WTC11 (cell line): ENCODE results near the gene ATP8B3. TPM values are rescaled to one million over a fixed set of nuclear protein-coding genes. Genes with fewer than 3 reads are reported as not detected.

Source experiments
- ATAC-seq: fragments of 200-7000 bp; cut with Tn5 transposase; 2 replicates; pipeline ENCODE4 v1.10.0; 2021; ENCODE audit warnings: mild to moderate bottlenecking, moderate library complexity
- CTCF ChIA-PET: fragments of 300-600 bp; sonication (Branson Sonifier 250); formaldehyde crosslinking; loops from one replicate; lab custom pipeline; 2021; ENCODE audit warnings: antibody characterized with exemption; lab: Charles Lee
- POLR2A ChIA-PET: fragments of 350-600 bp; sonication (Branson Sonifier 250); formaldehyde crosslinking; loops from one replicate; lab custom pipeline; 2021; ENCODE audit warnings: antibody characterized with exemption; lab: Charles Lee
- DNase-seq: peaks from one replicate; pipeline ENCODE4 v3.0.0; 2021; ENCODE audit warnings: low spot score
- H3K27ac Mint-ChIP-seq: 2 replicates; pipeline ENCODE4 v1.8.0; 2021; ENCODE audit warnings: mixed read lengths
- H3K27me3 Mint-ChIP-seq: 2 replicates; pipeline ENCODE4 v1.8.0; 2021; ENCODE audit warnings: low read depth, mild to moderate bottlenecking, moderate library complexity, mixed read lengths
- H3K36me3 Mint-ChIP-seq: 2 replicates; pipeline ENCODE4 v1.8.0; 2021; ENCODE audit warnings: mixed read lengths
- H3K4me1 Mint-ChIP-seq: 2 replicates; pipeline ENCODE4 v1.8.0; 2022; ENCODE audit warnings: mixed read lengths
- H3K4me3 Mint-ChIP-seq: 2 replicates; pipeline ENCODE4 v1.8.0; 2021; ENCODE audit warnings: mild to moderate bottlenecking, moderate library complexity, mixed read lengths
- H3K9me3 Mint-ChIP-seq: 2 replicates; pipeline ENCODE4 v1.8.0; 2021; ENCODE audit warnings: mixed read lengths
- E2F4 ChIP-seq: sonication (generic); formaldehyde crosslinking; IDR thresholded peaks from 2 replicates; pipeline ENCODE4 v1.8.1; 2022; ENCODE audit warnings: low read depth, mild to moderate bottlenecking, moderate library complexity, missing genetic modification reagents, borderline replicate concordance
- ELF4 ChIP-seq: sonication (generic); formaldehyde crosslinking; IDR thresholded peaks from 2 replicates; pipeline ENCODE4 v1.8.1; 2022; ENCODE audit warnings: low read depth, mild to moderate bottlenecking, moderate library complexity, missing genetic modification reagents
- ETV6 ChIP-seq: sonication (generic); formaldehyde crosslinking; IDR thresholded peaks from 2 replicates; pipeline ENCODE4 v1.8.1; 2022; ENCODE audit warnings: mild to moderate bottlenecking, missing genetic modification reagents
- FOXJ3 ChIP-seq: sonication (generic); formaldehyde crosslinking; IDR thresholded peaks from 2 replicates; pipeline ENCODE4 v1.9.0; 2021; ENCODE audit warnings: missing genetic modification reagents, mild to moderate bottlenecking, borderline replicate concordance
- MAX ChIP-seq: sonication (generic); formaldehyde crosslinking; IDR thresholded peaks from 2 replicates; pipeline ENCODE4 v1.8.0; 2022; ENCODE audit warnings: mild to moderate bottlenecking, missing genetic modification reagents
- NR2C2 ChIP-seq: sonication (generic); formaldehyde crosslinking; IDR thresholded peaks from 2 replicates; pipeline ENCODE4 v1.8.0; 2022; ENCODE audit warnings: mild to moderate bottlenecking, missing genetic modification reagents
- PRDM15 ChIP-seq: sonication (generic); formaldehyde crosslinking; IDR thresholded peaks from 2 replicates; pipeline ENCODE4 v1.8.0; 2022; ENCODE audit warnings: missing genetic modification reagents
- RELA ChIP-seq: sonication (generic); formaldehyde crosslinking; IDR thresholded peaks from 2 replicates; pipeline ENCODE4 v1.8.1; 2022; ENCODE audit warnings: missing genetic modification reagents, mild to moderate bottlenecking, borderline replicate concordance
- ZNF219 ChIP-seq: sonication (generic); formaldehyde crosslinking; IDR thresholded peaks from 2 replicates; pipeline ENCODE4 v1.8.0; 2023; ENCODE audit warnings: missing genetic modification reagents, mild to moderate bottlenecking, borderline replicate concordance
- ZNF396 ChIP-seq: fragments of 250-450 bp; sonication (Bioruptor Pico); IDR thresholded peaks from 2 replicates; pipeline ENCODE4 v1.8.0; 2021; ENCODE audit warnings: mild to moderate bottlenecking, moderate library complexity, borderline replicate concordance
- ZNF423 ChIP-seq: fragments of 250-450 bp; sonication (Bioruptor Pico); IDR thresholded peaks from 2 replicates; pipeline ENCODE4 v2.1.2; 2022; ENCODE audit warnings: mild to moderate bottlenecking, moderate library complexity
- total RNA-seq: library from RNA; stranded (reverse); gene quantifications from 3 replicates; pipeline ENCODE4 v1.2.3, GENCODE V29; 2021
- TF ChIP-seq, protein P1 (sequence below): sonication (generic); formaldehyde crosslinking; IDR thresholded peaks from 2 replicates; pipeline ENCODE4 v1.8.1; 2022; ENCODE audit warnings: missing genetic modification reagents, borderline replicate concordance
- TF ChIP-seq, protein P2 (sequence below): sonication (generic); formaldehyde crosslinking; IDR thresholded peaks from 2 replicates; pipeline ENCODE4 v1.8.0; 2023; ENCODE audit warnings: missing genetic modification reagents, mild to moderate bottlenecking, borderline replicate concordance
- TF ChIP-seq, protein P3 (sequence below): sonication (generic); formaldehyde crosslinking; IDR thresholded peaks from 2 replicates; pipeline ENCODE4 v1.8.0; 2022; ENCODE audit warnings: mild to moderate bottlenecking, missing genetic modification reagents
- TF ChIP-seq, protein P4 (sequence below): fragments of 250-450 bp; sonication (Bioruptor Pico); IDR thresholded peaks from 2 replicates; pipeline ENCODE4 v1.9.0; 2021; ENCODE audit warnings: moderate library complexity, mild to moderate bottlenecking, inconsistent platforms, borderline replicate concordance

The ATP8B3 gene
- total RNA-seq, 1 experiment from 2014 or later: 5.5 TPM

- no peak for DNase-seq
- Mint-ChIP-seq H3K9me3 (no peaks in the 10 kb centered on the region), H3K27ac (no peak overlapping the region), H3K4me3 (no peak overlapping the region), H3K27me3 (no peaks in the 10 kb centered on the region), H3K4me1 (peaks cover 14% of the 10 kb centered on the region)
- ChIA-PET POLR2A (no interaction called here), CTCF (interaction anchor here (0.9 to 6.1 kb wide), 4 partner anchors 7 to 174 kb away, joined by 3 to 63 read pairs (median 13); no protein-coding TSS in a partner anchor)
- no peak for ATAC-seq
- TF ChIP-seq ZNF423 (CRISPR knock-in tag) (no peak), NR2C2 (CRISPR knock-in tag) (no peak), ZNF219 (CRISPR knock-in tag) (no peak), RELA (CRISPR knock-in tag) (no peak)
- TF ChIP-seq, protein P1, sequence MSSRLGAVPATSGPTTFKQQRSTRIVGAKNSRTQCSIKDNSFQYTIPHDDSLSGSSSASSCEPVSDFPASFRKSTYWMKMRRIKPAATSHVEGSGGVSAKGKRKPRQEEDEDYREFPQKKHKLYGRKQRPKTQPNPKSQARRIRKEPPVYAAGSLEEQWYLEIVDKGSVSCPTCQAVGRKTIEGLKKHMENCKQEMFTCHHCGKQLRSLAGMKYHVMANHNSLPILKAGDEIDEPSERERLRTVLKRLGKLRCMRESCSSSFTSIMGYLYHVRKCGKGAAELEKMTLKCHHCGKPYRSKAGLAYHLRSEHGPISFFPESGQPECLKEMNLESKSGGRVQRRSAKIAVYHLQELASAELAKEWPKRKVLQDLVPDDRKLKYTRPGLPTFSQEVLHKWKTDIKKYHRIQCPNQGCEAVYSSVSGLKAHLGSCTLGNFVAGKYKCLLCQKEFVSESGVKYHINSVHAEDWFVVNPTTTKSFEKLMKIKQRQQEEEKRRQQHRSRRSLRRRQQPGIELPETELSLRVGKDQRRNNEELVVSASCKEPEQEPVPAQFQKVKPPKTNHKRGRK: no peak
- TF ChIP-seq, all 79 proteins: peak for 0
- H3K36me3 Mint-ChIP-seq: no peaks in the 10 kb centered on the region
Measured at GRCh38 chr19:1845125-1845515, 33.0 kb upstream of the ATP8B3 start.

GRCh38 chr19:1844513-1845124 lies 32.5 kb upstream of the ATP8B3 start:
- no peaks in the 10 kb centered on the region for H3K9me3 Mint-ChIP-seq
- ATAC-seq: no peak
- no peak overlapping the region for H3K4me3 Mint-ChIP-seq
- peak overlapping the region; percentile 45 for H3K27ac Mint-ChIP-seq
- ChIA-PET CTCF (interaction anchor here (0.9 to 6.1 kb wide), 3 partner anchors 10 to 174 kb away, joined by 3 to 63 read pairs (median 11); no protein-coding TSS in a partner anchor), POLR2A (interaction anchor here (0.9 kb wide), 1 partner anchor 245 kb away, joined by 4 read pairs; no protein-coding TSS in a partner anchor)
- H3K36me3 Mint-ChIP-seq: no peaks in the 10 kb centered on the region
- TF ChIP-seq PRDM15 (CRISPR knock-in tag) (no peak), ZNF219 (CRISPR knock-in tag) (no peak), ZNF423 (CRISPR knock-in tag) (no peak)
- TF ChIP-seq, protein P2, sequence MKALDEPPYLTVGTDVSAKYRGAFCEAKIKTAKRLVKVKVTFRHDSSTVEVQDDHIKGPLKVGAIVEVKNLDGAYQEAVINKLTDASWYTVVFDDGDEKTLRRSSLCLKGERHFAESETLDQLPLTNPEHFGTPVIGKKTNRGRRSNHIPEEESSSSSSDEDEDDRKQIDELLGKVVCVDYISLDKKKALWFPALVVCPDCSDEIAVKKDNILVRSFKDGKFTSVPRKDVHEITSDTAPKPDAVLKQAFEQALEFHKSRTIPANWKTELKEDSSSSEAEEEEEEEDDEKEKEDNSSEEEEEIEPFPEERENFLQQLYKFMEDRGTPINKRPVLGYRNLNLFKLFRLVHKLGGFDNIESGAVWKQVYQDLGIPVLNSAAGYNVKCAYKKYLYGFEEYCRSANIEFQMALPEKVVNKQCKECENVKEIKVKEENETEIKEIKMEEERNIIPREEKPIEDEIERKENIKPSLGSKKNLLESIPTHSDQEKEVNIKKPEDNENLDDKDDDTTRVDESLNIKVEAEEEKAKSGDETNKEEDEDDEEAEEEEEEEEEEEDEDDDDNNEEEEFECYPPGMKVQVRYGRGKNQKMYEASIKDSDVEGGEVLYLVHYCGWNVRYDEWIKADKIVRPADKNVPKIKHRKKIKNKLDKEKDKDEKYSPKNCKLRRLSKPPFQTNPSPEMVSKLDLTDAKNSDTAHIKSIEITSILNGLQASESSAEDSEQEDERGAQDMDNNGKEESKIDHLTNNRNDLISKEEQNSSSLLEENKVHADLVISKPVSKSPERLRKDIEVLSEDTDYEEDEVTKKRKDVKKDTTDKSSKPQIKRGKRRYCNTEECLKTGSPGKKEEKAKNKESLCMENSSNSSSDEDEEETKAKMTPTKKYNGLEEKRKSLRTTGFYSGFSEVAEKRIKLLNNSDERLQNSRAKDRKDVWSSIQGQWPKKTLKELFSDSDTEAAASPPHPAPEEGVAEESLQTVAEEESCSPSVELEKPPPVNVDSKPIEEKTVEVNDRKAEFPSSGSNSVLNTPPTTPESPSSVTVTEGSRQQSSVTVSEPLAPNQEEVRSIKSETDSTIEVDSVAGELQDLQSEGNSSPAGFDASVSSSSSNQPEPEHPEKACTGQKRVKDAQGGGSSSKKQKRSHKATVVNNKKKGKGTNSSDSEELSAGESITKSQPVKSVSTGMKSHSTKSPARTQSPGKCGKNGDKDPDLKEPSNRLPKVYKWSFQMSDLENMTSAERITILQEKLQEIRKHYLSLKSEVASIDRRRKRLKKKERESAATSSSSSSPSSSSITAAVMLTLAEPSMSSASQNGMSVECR: no peak
- no peaks in the 10 kb centered on the region for H3K27me3 Mint-ChIP-seq
- peaks cover 14% of the 10 kb centered on the region for H3K4me1 Mint-ChIP-seq
- DNase-seq: no peak

- Mint-ChIP-seq H3K9me3 (no peaks in the 10 kb centered on the region), H3K4me1 (peaks cover 14% of the 10 kb centered on the region), H3K4me3 (no peak overlapping the region), H3K27me3 (no peaks in the 10 kb centered on the region), H3K36me3 (no peaks in the 10 kb centered on the region), H3K27ac (no peak overlapping the region)
- POLR2A ChIA-PET: interaction anchor here (0.9 kb wide), 1 partner anchor 244 kb away, joined by 4 read pairs; no protein-coding TSS in a partner anchor
- DNase-seq: no peak
- CTCF ChIA-PET: interaction anchor here (1.3 to 6.1 kb wide), 6 partner anchors 10 to 75 kb away, joined by 5 to 63 read pairs (median 7); no protein-coding TSS in a partner anchor
- peak; percentile 12; the same call in 1 of the 2 replicates for ATAC-seq
- TF ChIP-seq, protein P3, sequence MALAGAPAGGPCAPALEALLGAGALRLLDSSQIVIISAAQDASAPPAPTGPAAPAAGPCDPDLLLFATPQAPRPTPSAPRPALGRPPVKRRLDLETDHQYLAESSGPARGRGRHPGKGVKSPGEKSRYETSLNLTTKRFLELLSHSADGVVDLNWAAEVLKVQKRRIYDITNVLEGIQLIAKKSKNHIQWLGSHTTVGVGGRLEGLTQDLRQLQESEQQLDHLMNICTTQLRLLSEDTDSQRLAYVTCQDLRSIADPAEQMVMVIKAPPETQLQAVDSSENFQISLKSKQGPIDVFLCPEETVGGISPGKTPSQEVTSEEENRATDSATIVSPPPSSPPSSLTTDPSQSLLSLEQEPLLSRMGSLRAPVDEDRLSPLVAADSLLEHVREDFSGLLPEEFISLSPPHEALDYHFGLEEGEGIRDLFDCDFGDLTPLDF (CRISPR knock-in tag): no peak
- TF ChIP-seq ELF4 (CRISPR knock-in tag): no peak
- TF ChIP-seq MAX (CRISPR knock-in tag): no peak
- TF ChIP-seq FOXJ3 (CRISPR knock-in tag): no peak
- TF ChIP-seq, protein P4, sequence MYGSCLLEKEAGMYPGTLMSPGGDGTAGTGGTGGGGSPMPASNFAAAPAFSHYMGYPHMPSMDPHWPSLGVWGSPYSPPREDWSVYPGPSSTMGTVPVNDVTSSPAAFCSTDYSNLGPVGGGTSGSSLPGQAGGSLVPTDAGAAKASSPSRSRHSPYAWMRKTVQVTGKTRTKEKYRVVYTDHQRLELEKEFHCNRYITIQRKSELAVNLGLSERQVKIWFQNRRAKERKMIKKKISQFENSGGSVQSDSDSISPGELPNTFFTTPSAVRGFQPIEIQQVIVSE: no peak
- no peak for TF ChIP-seq ETV6
- TF ChIP-seq E2F4 (CRISPR knock-in tag): no peak
- TF ChIP-seq ZNF396 (CRISPR knock-in tag): no peak
Measured at GRCh38 chr19:1843646-1844394, 31.7 kb upstream of the ATP8B3 start.
